Measurements from ENCODE around the gene CSNK1D.
"Not testable (repeated sequence)": the region's sequence is repeated elsewhere in the genome, so short reads cannot be mapped to it uniquely, and the experiment has no call there.

DNA sequence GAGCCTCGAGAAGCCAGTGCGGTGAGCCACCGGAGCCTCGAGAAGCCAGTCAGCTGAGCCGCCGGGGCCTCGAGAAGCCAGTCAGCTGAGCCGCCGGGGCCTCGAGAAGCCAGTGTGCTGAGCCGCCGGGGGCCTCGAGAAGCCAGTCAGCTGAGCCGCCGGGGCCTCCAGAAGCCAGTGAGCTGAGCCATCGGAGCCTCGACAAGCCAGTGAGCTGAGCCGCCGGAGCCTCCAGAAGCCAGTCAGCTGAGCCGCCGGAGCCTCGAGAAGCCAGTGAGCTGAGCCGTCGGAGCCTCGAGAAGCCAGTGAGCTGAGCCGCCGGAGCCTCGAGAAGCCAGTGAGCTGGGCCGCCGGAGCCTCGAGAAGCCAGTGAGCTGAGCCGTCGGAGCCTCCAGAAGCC lies 18.8 kb downstream of the CSNK1D start:
- TF ChIP-seq, protein P1, sequence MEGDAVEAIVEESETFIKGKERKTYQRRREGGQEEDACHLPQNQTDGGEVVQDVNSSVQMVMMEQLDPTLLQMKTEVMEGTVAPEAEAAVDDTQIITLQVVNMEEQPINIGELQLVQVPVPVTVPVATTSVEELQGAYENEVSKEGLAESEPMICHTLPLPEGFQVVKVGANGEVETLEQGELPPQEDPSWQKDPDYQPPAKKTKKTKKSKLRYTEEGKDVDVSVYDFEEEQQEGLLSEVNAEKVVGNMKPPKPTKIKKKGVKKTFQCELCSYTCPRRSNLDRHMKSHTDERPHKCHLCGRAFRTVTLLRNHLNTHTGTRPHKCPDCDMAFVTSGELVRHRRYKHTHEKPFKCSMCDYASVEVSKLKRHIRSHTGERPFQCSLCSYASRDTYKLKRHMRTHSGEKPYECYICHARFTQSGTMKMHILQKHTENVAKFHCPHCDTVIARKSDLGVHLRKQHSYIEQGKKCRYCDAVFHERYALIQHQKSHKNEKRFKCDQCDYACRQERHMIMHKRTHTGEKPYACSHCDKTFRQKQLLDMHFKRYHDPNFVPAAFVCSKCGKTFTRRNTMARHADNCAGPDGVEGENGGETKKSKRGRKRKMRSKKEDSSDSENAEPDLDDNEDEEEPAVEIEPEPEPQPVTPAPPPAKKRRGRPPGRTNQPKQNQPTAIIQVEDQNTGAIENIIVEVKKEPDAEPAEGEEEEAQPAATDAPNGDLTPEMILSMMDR (IDR thresholded peaks at IDR 0.05), result not testable (repeated sequence)
- TF ChIP-seq POLR2A (IDR thresholded peaks at IDR 0.05), result not testable (repeated sequence)

Measured in body of pancreas (tissue), 4 donors.